GM12864 (cell line): Measurements from ENCODE around the gene PPARD.

Experiments used
- DNase-seq: peaks from one replicate; pipeline ENCODE4 v3.0.0-alpha.2; 2011; ENCODE audit warnings: low read depth
- H3K4me3 ChIP-seq: 2 replicates; pipeline ENCODE4 v1.5.1; 2011; ENCODE audit warnings: mild to moderate bottlenecking, low read depth, low read length, control low read depth
- CTCF ChIP-seq: IDR thresholded peaks from 2 replicates; pipeline ENCODE4 v1.5.1; 2011; ENCODE audit warnings: low read depth, mild to moderate bottlenecking, moderate library complexity, low read length, control low read depth, inconsistent platforms; ENCODE audit errors: missing control alignments

The PPARD gene

GRCh38 chr6:35297601-35298481 is 44.5 kb upstream of the PPARD start, which contains the start of gene DEF6:
Gene DEF6 (plus strand): TSS chr6:35297818. CDS start chr6:35297857, 39 bp downstream.
- H3K4me3 ChIP-seq, result peak within 1 kb of the TSS; percentile 93
- peak; percentile 94 for TF ChIP-seq CTCF
- peak; percentile 81 for DNase-seq

GRCh38 chr6:35298625-35299140 is 43.7 kb upstream of the PPARD start:
- peak overlapping the region; percentile 93 for H3K4me3 ChIP-seq
- DNase-seq, result no peak
- no peak for TF ChIP-seq CTCF

- DNase-seq, result no peak
- no peak for TF ChIP-seq CTCF
- H3K4me3 ChIP-seq, result peak overlapping the region; percentile 93
Observed at GRCh38 chr6:35299674-35300073, 42.7 kb upstream of the PPARD start.

GRCh38 chr6:35300848-35301247 is 41.5 kb upstream of the PPARD start:
- H3K4me3 ChIP-seq, result no peak overlapping the region
- no peak for TF ChIP-seq CTCF
- no peak for DNase-seq

GRCh38 chr6:35302604-35303241 is 39.6 kb upstream of the PPARD start:
- no peak for TF ChIP-seq CTCF
- H3K4me3 ChIP-seq, result peak overlapping the region; percentile 16
- peak; percentile 68 for DNase-seq

- no peak for TF ChIP-seq CTCF
- no peak overlapping the region for H3K4me3 ChIP-seq
- no peak for DNase-seq
Observed at GRCh38 chr6:35304299-35304698, 38.1 kb upstream of the PPARD start.
